Measurements from ENCODE around the gene ALG1.
"Not testable (repeated sequence)": the region's sequence is repeated elsewhere in the genome, so short reads cannot be mapped to it uniquely, and the experiment has no call there.

Gene ALG1

DNA sequence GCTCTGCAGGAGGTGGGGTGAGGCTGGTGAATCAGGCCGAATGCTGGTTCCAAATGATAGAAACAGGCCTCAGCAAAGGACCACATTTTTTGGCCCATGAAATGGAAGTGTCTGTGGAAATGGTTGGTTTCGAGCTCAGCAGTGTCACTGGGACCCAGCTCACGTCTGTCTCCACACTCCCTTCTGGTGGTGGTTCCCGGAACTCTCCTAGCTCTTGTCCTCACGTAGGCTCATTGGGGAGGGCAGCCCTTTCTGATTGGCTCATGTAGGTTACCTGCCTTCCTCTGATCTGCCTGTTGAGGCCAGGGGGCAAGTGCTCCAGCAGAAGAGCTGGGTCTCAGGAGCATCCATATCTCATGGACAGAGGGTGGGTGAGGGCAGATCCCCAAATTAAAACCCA lies 4.0 kb downstream of the ALG1 start:
- no peak for DNase-seq

DNA sequence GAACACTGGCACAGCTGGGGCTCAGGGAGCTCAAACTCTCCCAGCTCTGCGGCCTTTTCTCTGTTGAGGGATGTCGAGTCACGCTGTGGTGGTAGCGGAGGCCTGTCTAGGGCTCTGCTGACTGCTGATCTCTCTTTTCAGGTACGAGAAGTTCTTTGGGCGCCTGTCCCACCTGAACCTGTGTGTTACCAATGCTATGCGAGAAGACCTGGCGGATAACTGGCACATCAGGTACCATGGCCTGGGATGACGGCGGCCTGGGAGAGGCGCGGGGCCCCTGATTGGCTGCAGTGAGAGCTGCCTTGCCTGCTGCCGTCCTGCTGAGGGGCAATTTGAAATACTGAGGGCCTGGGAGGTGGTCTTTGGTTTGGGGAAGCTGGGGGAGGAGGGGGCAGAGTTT lies 5.7 kb downstream of the ALG1 start:
- DNase-seq: no peak

DNA sequence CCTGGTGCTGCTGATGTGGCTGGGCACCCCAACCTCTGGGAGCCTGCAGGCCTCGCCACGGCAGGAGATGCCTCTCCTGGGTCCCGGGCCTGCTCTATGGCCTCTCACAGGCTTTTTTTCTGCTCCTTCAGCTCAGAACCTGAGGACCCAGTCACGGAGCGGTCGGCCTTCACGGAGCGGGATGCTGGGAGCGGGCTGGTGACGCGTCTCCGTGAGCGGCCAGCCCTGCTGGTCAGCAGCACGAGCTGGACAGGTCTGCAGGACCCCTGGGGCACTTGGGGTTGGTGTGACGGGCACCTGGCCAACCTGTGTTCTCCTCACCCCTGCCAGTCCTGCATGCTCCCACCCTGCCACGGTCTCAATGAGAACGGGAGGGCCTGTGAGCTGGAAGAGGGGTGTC lies 7.0 kb downstream of the ALG1 start:
- no peak for DNase-seq

DNA sequence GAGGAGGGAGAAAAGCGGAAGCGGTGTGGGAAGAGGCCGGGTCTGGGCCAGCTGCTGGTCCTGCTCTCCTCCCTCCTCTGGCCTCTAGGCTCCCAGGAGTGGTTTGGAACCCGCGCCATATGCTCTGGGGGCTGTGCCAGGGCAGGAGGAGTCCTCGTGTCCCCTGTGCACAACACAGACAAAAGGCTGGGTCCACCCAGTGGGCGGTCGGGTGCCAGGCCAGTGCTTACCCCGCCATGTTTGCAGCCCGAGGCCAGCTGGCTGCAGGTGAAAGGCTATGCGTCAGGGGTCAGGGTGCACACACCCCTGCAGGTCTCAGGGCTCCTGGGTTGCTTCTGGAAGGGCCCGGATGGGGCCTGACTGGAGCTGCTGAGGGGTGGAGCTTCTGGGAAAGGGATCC lies 8.8 kb downstream of the ALG1 start:
- DNase-seq: not testable (repeated sequence)

DNA sequence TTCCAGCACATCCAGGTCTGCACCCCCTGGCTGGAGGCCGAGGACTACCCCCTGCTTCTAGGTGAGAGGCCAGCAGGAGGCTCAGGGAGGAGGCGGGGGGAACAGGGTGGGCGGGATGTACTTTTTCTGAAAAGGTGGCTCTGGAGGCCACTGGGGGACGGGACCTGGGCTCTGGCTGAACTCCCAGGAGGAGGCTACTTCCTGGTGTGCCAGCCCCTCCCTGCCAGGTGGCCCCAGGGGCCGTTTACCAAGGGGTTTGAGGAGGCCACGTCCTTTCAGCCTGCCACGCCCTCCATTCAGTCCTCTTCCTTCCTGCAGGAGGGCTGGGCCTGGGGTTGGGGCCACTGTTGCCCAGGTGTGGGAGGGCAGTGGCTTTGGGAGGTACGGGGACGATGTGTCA lies 9.4 kb downstream of the ALG1 start:
- DNase-seq: not testable (repeated sequence)

DNA sequence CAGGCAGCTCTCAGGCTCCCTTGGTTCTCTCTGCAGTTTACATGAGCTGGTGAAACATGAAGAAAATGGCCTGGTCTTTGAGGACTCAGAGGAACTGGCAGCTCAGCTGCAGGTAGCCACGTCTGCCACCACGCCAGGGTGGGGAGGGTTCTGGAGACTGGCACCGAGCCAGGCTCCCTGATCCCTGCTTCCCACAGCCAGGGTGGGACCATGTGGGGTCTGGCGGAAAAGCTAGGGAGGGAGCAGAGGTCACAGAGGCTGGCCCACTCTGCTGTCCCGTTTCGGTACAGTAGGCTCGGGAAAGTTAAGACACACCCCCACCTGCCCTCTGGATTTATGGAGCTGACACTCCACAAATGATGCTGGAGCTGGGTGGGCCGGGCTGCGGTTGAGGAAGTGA lies 12.0 kb downstream of the ALG1 start:
- DNase-seq: not testable (repeated sequence)

DNA sequence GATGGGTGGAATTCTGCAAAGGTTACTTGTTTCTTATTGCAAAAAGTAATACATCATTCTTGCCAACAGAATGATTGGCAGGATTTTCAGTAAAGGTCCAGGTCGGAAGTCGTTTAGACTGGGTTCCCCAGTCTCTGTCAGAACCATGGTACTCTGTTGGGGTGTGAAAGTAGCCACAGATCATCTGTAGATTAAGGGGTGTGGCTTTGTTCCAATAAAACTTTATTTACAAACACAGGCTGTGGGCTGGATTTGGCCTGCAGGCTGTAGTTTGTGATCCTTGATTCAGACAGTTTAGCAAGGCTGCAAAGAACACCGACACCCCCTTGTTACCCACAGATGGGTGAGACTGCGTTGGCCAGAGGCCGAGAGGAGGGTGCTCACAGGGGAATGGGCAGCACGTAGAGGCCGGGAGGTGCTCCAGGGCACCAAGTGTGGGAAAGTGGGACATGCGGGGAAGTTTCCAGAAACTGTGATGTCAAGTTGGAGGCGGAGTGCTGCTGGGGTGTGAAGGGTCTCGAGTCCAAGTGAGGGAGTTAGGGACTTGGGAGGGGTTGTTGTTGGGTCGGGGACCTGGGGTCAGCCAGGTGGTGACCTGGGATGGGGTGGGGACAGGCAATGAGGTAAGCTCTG lies 12.6 kb downstream of the ALG1 start:
- not testable (repeated sequence) for DNase-seq

DNA sequence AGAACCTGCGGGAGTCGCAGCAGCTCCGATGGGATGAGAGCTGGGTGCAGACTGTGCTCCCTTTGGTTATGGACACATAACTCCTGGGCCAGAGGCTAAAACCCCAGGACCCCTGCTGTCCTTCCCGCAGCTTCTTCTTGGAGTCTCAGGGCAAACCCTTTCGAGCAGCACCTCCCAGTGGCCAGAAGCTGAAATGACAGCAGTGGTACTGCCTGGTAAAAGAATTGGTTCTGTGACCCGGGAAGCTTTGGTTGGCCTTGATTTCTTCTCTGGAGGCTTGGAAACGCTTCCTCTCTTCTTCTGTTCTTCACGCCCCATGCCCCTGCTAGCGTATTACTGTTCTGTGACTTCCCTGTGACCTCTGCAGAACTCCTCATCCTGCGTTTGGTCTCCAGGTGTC lies 13.2 kb downstream of the ALG1 start:
- peak; percentile 28 for DNase-seq

DNA sequence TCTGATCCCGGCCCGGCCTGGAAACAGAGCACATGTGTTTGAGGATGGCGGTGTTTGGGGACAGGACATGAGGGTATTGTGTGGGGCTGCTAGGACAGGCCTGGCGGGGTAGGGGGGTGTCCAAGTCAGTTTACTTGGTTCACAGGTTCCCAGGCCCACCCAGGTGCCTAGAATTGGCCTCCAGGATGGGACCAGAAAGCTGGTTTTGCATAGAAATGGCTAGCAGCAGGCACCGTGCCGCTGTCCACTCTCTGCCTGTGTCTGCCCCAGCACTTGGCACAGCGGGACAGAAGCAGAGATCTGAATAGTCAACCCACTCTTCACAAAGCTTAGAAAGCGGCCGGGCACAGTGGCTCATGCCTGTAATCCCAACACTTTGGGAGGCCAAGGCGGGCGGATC lies 14.1 kb downstream of the ALG1 start:
- DNase-seq: not testable (repeated sequence)

DNA sequence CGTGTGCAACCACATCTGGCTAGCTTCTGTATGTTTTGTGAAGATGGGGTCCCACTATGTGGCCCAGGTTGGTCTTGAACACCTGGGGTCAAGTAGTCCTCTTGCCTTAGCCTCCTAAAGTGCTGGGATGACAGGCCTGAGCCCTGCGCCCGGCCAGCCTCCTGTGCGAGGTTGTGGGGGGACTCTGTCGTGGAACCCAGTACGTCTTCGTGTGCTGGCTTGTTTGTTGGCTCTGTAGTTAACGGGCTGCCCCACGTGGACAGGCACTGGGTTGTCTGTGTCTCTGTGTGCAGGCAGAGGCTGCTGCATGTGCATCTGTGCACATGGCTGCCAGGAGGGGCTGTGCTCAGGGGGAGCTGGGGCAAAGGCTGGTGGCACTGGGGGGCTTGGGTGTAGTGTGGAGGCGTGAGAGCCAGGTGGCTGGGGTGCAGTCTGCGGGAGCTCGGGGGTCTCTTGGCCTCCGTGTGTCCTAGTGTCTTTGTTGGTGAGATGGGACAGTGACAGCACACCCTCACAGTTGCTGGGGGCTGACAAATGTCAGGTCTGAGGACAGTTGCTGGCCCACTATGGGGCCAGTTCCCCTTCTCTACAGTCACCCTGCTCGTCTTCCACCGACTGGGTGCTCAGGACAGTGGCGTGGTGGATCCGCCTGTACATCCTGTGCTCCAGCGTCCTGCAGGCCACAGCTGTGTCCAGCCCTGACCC lies 16.6 kb downstream of the ALG1 start:
- not testable (repeated sequence) for DNase-seq

DNA sequence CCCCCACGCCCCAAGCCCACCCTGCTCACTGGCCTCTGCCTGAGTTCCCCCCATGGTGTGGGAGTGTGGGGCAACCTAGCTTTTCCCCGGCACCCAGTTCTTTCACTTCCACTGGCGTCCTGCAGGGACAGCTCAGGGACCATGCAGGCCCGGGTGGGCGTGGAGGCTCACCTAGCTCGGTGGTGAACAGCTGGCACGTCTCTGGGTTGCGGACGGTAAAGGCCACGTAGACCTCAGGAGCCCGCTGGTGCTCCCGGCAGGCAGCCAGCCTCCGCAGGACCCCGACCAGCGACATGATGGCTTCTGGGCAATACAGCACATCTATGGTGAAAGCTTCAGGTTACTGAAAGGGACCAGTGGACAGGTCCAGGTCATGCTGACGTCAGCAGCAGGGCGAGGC lies 17.3 kb downstream of the ALG1 start:
- DNase-seq: not testable (repeated sequence)

DNA sequence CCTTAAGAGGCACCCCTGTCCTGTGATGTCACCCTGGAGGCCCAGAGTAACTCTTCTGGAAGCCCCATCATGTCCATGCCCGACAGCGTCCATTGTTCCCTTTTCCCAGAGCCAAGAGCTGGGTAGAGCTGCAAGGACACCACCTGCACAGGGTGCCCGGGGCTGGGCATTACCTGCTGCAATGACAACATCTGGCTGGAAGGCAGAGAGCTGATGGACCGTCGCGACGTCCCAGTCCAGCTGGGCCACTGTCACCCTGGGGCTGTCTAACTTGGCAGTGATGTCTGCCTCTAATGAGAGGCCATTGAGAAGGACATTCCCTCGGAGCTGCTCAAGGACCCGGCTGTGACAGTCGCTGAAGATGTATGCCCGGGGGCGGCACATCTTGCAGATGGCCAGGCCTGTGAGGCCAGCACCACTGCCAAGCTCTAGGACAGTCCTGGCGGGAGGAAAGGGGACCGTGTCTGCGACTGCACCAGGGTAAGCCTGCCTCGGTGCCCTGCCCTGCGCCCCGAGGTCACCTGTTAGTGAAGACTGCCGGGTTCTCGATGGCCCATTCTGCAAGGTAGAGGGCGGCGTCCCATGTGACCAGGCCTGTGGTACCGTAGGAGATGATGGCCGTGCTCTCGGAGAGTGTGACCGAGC lies 18.4 kb downstream of the ALG1 start:
- not testable (repeated sequence) for DNase-seq

DNA sequence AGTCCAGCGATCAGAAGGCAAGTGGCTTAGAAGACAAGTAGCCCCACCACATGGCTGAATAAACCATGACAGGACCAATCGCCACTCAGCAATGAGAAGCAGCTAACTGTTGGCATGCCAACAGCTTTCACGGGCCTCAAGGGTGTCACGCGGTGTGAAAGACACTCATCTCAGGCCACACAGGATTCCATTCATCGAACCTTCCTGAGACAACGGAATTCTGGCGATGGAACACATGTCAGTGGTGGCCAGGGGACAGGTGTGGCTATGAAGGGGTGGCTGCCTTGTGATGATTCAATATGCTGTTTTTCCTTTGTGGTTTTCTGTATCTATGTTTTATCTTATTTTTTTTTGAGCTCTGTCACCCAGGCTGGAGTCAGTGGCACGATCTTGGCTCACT lies 18.9 kb downstream of the ALG1 start:
- DNase-seq: not testable (repeated sequence)

DNA sequence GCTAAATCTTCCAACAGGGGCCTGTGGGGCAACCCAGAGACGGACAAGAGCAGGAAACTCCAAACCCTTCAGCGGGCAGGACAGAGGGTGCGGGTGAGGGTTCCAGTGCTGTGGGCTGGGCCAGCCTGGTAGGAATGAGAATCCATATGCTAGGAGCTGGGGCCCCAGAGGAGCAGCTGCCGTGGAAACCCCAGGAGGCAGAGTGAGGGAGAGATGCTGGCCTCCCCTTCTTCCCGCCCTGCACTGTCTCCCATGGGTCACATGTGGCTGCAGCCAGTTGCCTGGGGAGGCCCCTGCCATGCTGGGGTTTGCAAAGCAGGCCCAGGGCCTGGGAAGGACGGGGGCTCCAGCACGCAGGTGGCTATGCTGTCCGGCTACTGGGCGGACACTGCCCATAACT lies 21.4 kb downstream of the ALG1 start:
- DNase-seq: not testable (repeated sequence)

DNA sequence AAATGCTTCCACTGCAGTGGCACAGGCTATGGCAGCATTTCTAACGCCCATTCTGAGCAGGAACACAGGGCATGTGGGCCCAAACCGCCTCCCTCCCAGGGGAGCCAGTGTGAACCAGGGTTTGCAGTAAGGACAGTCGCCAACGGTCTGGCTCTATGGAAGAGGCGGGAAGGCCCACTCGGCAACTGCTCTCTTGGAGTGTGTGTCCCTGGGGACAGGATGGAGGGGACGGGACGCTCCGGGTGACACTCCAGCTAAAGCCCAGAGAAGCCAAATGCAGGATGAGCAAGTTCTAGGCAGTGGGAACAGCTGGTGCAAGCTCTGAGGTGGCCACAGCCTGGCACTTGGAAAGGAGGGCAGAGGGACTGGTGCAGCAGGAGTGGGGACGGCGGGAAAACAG lies 22.1 kb downstream of the ALG1 start:
- DNase-seq: not testable (repeated sequence)

DNA sequence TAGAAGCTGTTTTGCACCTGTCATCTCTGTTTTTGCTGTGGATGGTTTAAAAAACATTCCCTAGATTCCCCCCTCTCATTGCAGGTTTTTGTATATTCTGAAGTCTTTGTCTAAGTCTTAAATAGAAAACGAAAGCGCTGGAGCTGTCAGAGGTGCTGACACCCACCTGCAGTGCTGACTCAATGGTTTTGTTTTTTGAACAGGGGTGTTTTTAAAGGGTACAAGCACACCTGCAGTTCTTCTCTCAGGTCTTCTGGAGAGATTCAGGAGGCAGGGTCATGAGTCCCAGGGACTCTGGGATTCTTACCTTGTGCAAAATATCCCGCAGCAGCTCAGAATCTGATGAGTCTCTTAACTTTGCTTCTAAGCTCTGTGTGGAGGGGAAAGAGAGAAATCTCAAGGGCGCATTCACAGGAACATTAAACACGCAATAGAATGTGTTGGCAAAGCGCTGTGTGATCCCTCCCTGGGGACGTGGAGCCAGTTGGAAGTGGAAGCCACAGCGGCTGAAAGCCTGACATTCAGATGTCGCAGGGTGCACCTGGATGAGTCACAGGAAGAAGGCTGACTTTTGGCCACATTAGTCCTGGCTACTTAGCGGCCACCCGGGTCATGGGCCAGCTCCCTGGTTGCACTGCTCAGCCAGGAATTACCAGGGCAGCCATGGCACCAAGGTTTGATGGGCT lies 23.6 kb downstream of the ALG1 start:
- DNase-seq: not testable (repeated sequence)

DNA sequence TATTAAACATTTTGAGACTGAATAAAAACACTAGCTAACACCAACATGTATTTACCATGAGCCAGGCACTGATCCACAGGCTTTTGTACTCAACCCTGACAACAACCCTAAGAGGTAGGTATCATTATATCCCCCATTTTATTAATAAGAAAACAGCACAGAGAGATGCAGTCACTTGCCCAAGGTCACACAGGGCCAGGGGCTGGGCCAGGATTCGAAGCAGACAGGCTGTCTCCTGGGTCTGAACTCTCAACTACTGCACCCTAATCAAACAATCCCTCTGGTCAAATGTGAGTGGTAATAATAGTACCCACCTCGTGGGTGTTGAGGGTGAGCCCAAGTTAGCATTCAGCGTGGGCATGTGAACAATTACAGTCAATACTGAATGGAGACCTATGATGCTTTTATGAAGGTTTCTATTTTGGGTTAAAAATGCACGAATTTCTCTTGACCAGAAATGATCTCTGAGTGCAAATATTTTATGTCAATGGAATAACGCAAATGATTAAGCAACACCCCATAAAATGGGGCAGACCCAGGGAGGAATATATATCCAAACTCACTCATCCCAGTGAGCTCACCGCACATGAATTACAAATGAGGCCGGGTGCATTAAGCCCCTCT lies 24.9 kb downstream of the ALG1 start:
- DNase-seq: peak; percentile 59

DNA sequence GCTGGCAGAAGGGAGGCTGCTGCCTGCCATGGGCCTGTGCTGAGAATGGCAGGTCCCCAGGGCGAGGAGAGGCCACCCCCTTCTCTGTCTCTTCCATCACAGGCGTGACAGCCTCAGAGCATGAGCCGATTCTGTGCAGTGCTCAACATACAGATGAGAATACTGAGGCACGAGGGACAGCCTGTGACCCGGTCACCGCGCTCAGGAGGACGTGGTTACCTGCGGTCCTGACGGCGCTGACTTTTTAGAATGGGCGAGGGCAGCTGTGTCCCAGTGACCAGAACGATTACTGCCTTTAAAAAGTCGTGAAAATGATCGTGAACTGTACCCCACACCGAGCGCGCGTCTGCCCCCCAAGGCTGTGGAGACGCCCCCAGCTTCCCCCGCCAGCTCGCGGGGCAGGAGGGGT lies 25.4 kb downstream of the ALG1 start:
- DNase-seq: not testable (repeated sequence)

DNA sequence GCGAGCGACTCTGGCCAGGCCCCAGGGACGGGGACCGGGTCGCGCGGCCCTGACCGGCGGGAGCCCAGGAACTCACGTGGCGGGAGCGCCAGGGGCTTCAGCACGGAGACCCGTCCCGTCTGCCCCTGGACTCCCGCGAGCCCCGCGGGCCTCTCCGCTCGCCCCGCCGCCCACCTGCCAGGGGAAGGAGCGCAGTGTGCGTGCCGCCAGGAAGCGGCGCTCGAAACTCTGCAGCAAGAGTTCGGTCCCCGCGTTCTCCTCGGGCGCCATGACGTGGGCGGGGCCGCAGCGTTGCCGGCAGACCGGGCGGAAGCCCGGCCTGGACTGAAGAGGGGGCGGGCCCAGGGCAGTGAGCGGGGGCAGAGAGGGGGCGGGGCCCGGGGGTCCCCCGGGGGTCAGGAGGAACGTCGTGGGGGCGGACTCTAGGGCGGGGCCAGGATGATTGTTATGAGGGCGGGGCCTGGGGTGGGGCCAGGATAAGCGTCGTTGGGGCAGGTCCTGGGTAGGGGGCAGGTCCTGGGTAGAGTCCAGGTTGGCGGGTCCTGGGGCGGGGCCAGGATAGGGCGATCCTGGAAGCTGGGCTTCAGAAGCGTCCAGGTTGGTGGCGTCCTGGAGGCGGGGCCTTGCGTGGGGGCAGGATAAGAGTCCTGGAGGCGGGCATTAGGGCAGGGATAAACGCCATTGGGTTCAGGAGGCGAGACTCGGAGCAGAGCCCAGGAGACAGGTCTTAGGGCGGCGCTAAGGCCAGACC lies 26.0 kb downstream of the ALG1 start, which contains the start of gene EEF2KMT:
TSS of gene EEF2KMT (minus strand) at position 326 of the 751 bp plus-strand sequence. CDS start at position 270, 56 bp downstream.
- peak; percentile 100 for DNase-seq

DNA sequence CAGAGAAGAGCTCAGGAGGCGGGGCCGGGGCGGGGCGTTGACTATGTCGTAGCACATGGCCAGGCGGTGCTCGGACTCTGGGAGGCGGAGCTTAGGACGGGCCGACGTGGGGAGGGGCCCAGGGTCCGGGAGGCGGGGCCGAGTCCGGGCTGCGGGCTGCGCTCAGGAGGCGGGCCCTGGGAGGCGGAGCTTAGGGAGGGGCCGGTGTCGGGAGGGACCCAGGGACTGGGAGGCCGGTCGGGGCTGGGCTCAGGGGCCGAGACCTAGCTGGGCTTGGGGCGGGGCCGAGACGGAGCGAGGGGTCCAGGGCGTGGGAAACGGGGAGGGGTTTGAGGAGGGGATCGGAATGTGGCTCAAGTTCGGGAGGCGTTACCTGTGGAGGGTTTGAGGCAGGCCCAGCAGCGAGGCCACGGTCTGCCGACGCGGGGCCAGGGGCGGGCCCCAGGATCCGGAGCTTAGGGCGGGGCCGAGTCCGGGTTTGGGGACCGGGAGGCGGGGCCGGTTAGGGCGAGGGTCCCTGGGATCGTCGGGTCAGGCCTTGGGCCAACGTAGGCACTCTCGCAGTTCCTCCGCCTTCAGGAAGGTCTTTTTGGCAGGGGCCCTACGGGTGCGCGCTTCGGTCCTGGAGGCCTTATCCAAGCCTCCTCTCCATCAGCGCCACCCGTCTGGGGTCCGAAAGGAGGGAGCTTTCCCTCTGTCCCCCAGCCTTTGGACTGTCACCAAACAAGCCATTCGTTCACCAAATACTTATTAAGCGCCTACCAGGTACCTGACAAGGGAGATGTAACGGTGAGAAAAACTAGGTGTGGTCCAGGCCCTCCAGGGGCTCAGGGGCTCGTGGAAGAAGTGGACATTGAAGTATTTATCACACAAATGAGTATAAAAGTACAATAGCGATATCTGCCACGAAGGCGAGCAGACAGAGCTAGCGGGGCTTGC lies 26.8 kb downstream of the ALG1 start:
- peak; percentile 63 for DNase-seq

DNA sequence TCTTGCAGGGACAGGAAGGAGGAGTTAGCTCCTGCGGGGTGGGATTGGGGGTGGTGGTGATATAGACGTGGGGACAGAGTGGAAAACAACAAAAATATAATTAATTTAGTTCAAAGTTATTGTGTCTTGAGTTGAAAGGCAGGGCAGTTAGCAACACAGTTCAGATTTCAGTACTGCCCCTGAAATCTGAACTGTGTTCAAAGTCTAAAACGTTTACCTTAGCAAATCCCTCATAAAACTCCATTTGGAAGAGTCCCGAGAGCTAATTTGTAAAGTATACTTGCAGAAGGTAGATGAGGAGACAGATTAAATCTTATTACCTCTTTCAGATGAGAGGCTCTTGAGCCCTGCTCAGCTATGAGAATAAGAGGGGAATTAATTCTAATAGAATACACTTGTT lies 27.5 kb downstream of the ALG1 start:
- not testable (repeated sequence) for DNase-seq
